Endothelial cell of umbilical vein (primary cell): ENCODE data around the gene RSRC1. TPM values are rescaled to one million over a fixed set of nuclear protein-coding genes. Genes with fewer than 3 reads are reported as not detected.

Experiments used
- BruUV-seq: library from RNA; stranded (reverse); fragments of 400-500 nt; replicated peaks from 2 replicates; lab custom pipeline; 2021; lab: Mats Ljungman, UMichigan
- CTCF ChIA-PET: fragments of 300-600, 350-600 bp; sonication (Branson Sonifier 250); formaldehyde crosslinking; loops from one replicate; lab custom pipeline; 2021; ENCODE audit warnings: antibody characterized with exemption, inconsistent platforms; lab: Charles Lee
- POLR2A ChIA-PET: fragments of 300-600, 350-600 bp; sonication (Branson Sonifier 250); formaldehyde crosslinking; loops from one replicate; lab custom pipeline; 2021; ENCODE audit warnings: antibody characterized with exemption, inconsistent platforms; lab: Charles Lee
- DNase-seq: peaks from one replicate; pipeline ENCODE4 v3.0.0-alpha.2; 2011; ENCODE audit warnings: low read depth, low spot score
- FAIRE-seq: peaks from 2 replicates; lab custom pipeline; 2011; peaks lifted over from hg19 to GRCh38; lab: Jason Lieb, UNC
- H2AFZ ChIP-seq: 2 replicates; pipeline ENCODE4 v1.6.0; 2012; ENCODE audit warnings: low read depth, low read length, control low read depth, inconsistent platforms
- H3K27ac ChIP-seq: 2 replicates; pipeline ENCODE4 v1.5.1; 2011; ENCODE audit warnings: low read depth, mild to moderate bottlenecking, control low read depth, low read length, moderate library complexity; ENCODE audit not compliant: insufficient read depth
- H3K27me3 ChIP-seq, 2 experiments: 2 replicates each; pipeline versions ENCODE4 v1.6.0 to v1.6.1; 2011; ENCODE audit warnings: low read length in 2 of 2, mixed read lengths in 1 of 2; ENCODE audit not compliant: control insufficient read depth in 2 of 2, insufficient read depth in 2 of 2
- H3K36me3 ChIP-seq, 2 experiments: 2 replicates in 1 of 2; 3 replicates in 1 of 2; pipeline ENCODE4 v1.5.1; 2011; ENCODE audit warnings: low read length in 2 of 2, mild to moderate bottlenecking in 1 of 2, moderate library complexity in 1 of 2; ENCODE audit not compliant: control insufficient read depth in 2 of 2, insufficient read depth in 2 of 2; ENCODE audit errors: extremely low read depth in 1 of 2
- H3K4me1 ChIP-seq: 3 replicates; pipeline ENCODE4 v1.5.1; 2011; ENCODE audit warnings: mild to moderate bottlenecking, low read length; ENCODE audit not compliant: control insufficient read depth, insufficient read depth; ENCODE audit errors: extremely low read depth
- H3K4me2 ChIP-seq: 2 replicates; pipeline ENCODE4 v1.6.1; 2011; ENCODE audit warnings: low read length, control low read depth, mixed read lengths; ENCODE audit not compliant: insufficient read depth
- H3K4me3 ChIP-seq, 3 experiments: fragments of 200-600 bp in 1 of 3; sonication (generic), shearing (Covaris generic) in 1 of 3; replicated peaks in 1 of 3; 2 replicates each; pipeline ENCODE4 v1.5.1; 2011 to 2016; ENCODE audit warnings: control low read depth in 3 of 3, low read length in 3 of 3, mild to moderate bottlenecking in 2 of 3, inconsistent platforms in 1 of 3, low read depth in 1 of 3, moderate library complexity in 1 of 3; ENCODE audit not compliant: insufficient read depth in 1 of 3
- H3K79me2 ChIP-seq: 2 replicates; pipeline ENCODE4 v1.6.0; 2012; ENCODE audit warnings: low read length, inconsistent platforms; ENCODE audit not compliant: control insufficient read depth, insufficient read depth
- H3K9ac ChIP-seq: replicated peaks from 2 replicates; pipeline ENCODE3; 2011; ENCODE audit warnings: low read length, control low read depth; ENCODE audit not compliant: insufficient read depth; ENCODE audit errors: extremely low read depth
- H3K9me1 ChIP-seq: replicated peaks from 3 replicates; pipeline ENCODE4 v1.6.0; 2011; ENCODE audit warnings: mild to moderate bottlenecking, low read length; ENCODE audit not compliant: control insufficient read depth, insufficient read depth; ENCODE audit errors: extremely low read depth
- H3K9me3 ChIP-seq: replicated peaks from 2 replicates; pipeline ENCODE4 v1.5.1; 2012; ENCODE audit warnings: low read length, inconsistent platforms; ENCODE audit not compliant: control insufficient read depth, insufficient read depth
- H4K20me1 ChIP-seq: replicated peaks from 2 replicates; pipeline ENCODE3; 2011; ENCODE audit warnings: mild to moderate bottlenecking, low read length; ENCODE audit not compliant: control insufficient read depth, insufficient read depth; ENCODE audit errors: extremely low read depth
- CTCF ChIP-seq, 2 donors: IDR thresholded peaks; 1 replicate in 1 of 2; 2 replicates in 1 of 2; pipeline ENCODE4 v1.5.1; 2011; ENCODE audit warnings: low read length in 2 of 2, mild to moderate bottlenecking in 2 of 2, moderate library complexity in 2 of 2, control low read depth in 1 of 2, inconsistent platforms in 1 of 2, low read depth in 1 of 2; ENCODE audit not compliant: insufficient read depth in 1 of 2; ENCODE audit errors: extremely low read depth in 1 of 2
- EZH2 ChIP-seq: IDR thresholded peaks from 2 replicates; pipeline ENCODE4 v1.6.1; 2012; ENCODE audit warnings: borderline replicate concordance, low read depth, mild to moderate bottlenecking, moderate library complexity, low read length, inconsistent platforms; ENCODE audit not compliant: severe bottlenecking
- FOS ChIP-seq: IDR thresholded peaks from 2 replicates; pipeline ENCODE4 v1.6.1; 2011; ENCODE audit warnings: mild to moderate bottlenecking, low read length, moderate library complexity, borderline replicate concordance; ENCODE audit not compliant: insufficient read depth
- MAX ChIP-seq: IDR thresholded peaks from 2 replicates; pipeline ENCODE4 v1.6.1; 2011; ENCODE audit not compliant: insufficient read depth, insufficient read length
- MYC ChIP-seq: IDR thresholded peaks from one replicate; pipeline ENCODE4 v1.6.1; 2011; ENCODE audit warnings: mild to moderate bottlenecking, low read depth, low read length
- POLR2A ChIP-seq: IDR thresholded peaks from 2 replicates; pipeline ENCODE4 v1.6.1; 2012; ENCODE audit warnings: low read depth, mild to moderate bottlenecking, control low read depth, low read length
- POLR2AphosphoS5 ChIP-seq: IDR thresholded peaks from 2 replicates; pipeline ENCODE4 v1.6.1; 2012; ENCODE audit warnings: low read depth, mild to moderate bottlenecking, control low read depth, low read length, moderate library complexity; ENCODE audit not compliant: insufficient read depth
- dilution Hi-C: fragments of 300-500 bp; cut with MboI; formaldehyde crosslinking; loops from one replicate; pipeline ENCODE4 v1.15.0; 2019; ENCODE audit warnings: low sequenced_read_pairs; ENCODE audit not compliant: extremely low pct_ligation_motif_present
- intact Hi-C: fragments of 100-400 bp; cut with micrococcal nuclease; formaldehyde crosslinking; loops from one replicate; pipeline ENCODE4 v1.10.0; 2022
- polyA plus RNA-seq, 4 experiments: library from polyadenylated mRNA; depleted of rRNA in 3 of 4; stranded (reverse) in 3 of 4; unstranded in 1 of 4; fragments of >200 nt; gene quantifications; 2 replicates each; pipeline versions ENCODE4 v1.2.1 to v1.2.3, GENCODE V29; 2011 to 2012; ENCODE audit warnings: missing spikeins in 1 of 4
- total RNA-seq: library from RNA; stranded (reverse); gene quantifications from 2 replicates; pipeline ENCODE4 v1.2.3, GENCODE V29; 2021

RSRC1 gene
- total and polyA plus RNA-seq, 2 donors (not counting 3 experiments of a cell fraction or from before 2014, with no cell fraction given): 1.8 to 25.4 TPM

GRCh38 chr3:158085931-158086330 is 24.0 kb upstream of the RSRC1 start:
- Histone ChIP-seq H2AFZ (no peak overlapping the region), H3K4me3 (no peak overlapping the region), H3K9ac (no peak overlapping the region), H3K36me3 (no peaks in the 10 kb centered on the region), H3K79me2 (no peaks in the 10 kb centered on the region), H3K9me3 (no peaks in the 10 kb centered on the region), H3K27ac (no peak overlapping the region), H3K4me1 (no peaks in the 10 kb centered on the region), H3K9me1 (no peaks in the 10 kb centered on the region), H3K4me2 (no peak overlapping the region), H4K20me1 (no peaks in the 10 kb centered on the region), H3K27me3 (peaks cover 11 to 45% of the 10 kb centered on the region in 2 experiments)
- dilution Hi-C loops: no loop called here
- no peak for TF ChIP-seq MAX
- TF ChIP-seq FOS: no peak
- TF ChIP-seq EZH2: no peak
- TF ChIP-seq CTCF (IDR thresholded peaks at IDR 0.05; ENCODE audit: extremely low read depth in 1 of 2, insufficient read depth in 1 of 2, low read depth in 1 of 2, low read length in 2 of 2): no peak
- no peak for TF ChIP-seq MYC
- no peak for TF ChIP-seq POLR2A
- TF ChIP-seq POLR2AphosphoS5: no peak
- BruUV-seq: no TSS peak
- CTCF ChIA-PET: interaction anchor here (2.1 kb wide), 1 partner anchor 446 kb away, joined by 6 read pairs; no protein-coding TSS in a partner anchor
- no peak for DNase-seq
- intact Hi-C loops: no loop called here
- POLR2A ChIA-PET: no interaction called here
- FAIRE-seq: no peak
